Measurements from ENCODE around the gene SERPINA5.
"Not testable (repeated sequence)": the region's sequence is repeated elsewhere in the genome, so short reads cannot be mapped to it uniquely, and the experiment has no call there.

Gene SERPINA5

DNA sequence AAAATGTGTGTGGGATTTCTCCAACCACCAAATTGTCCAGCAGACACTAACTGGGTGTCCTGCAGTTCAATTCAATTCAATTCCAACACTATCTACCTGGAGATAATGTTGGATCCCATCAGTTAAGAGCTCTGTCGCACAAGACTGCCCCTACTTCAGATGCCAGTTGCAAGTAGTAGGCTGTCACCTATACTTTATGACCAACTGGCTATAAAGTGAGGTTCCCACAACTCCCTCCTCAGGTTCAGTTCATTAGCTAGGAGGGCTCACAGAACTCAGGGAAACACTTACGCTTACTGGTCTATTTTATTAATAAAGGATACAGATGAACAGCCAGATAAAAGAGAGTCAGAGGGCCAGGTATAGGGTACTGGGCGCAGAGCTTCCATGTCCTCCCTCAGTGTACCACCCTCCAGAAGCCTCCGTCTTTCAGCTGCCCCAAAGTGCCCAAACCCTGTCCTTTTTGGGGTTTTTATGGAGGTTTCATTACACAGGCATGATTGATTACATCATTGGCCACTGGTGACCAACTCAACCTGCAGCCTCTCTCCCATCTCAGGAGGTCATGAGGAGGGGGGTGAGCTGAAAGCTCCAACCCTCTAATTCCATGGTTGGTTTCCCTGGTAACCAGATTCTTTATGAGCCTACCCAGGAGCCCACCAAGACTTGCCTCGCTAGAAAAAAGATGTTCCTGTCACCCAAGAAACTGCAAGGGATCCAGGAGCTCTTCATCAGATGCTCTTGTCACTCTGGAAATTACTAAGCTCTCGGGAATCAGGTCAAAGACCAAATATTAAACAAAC, 7.5 kb upstream of the SERPINA5 start:
- DNase-seq = no peak

DNA sequence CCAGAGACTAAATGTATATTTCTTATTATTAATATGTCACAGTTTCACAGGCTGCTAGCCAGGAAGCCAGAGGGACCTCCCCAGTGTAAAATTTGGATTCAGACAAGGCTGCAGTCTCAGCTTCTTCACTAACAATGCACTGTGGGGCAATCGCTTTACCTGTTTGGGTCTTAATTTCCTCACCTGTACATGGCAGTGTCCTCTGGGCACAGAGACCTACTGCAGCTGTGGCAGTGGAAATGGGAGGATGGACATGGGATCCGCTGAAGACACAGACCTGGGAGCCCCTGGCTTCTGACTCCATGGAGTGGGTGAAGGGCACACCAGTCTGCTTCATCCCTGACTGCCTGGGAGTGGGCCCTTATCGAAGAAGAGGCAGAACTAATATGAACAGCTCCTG, 6.9 kb upstream of the SERPINA5 start:
- no peak for DNase-seq

DNA sequence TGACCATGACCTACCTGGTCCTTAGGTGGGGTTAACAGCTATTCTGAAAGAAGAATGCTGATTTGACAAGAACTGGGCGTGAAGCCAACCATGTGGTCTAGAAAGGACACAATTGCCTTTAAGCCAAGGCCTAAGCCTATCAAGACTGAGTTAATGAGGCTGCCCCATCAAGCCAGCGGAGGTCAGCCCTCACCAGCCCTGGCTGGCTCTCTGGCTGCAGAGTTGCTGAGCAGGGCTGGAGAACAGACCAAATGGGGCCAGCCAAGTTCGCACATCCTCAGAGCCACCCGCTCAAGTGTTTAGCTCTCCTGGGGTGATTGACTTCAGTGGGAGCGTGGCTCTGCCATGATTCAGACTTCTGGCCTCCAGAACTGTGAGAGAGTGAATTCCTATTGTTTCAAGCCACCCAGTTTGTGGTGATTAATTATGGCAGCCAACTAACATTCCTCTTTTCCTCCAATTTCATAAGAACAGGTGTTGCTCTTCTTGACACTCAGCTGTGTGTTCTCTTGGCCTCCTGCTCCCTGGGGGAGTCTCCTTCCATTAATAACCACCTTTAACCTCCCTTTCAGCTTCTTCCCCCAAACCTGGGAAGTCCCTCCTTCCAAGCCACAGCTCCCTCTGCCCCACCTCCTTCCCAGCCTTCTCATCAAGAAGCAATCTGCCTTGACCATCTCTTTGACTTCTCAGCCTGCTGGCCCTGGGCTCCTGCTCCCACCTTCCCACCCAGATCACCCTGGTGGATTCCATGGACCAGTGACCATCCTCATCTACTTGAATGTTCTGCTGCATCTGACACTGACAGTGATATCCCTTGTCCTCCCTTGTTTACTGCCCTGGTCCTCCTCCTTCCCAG, 5.3 kb upstream of the SERPINA5 start:
- peak in 1 of 58 donors; percentile 6 for DNase-seq

DNA sequence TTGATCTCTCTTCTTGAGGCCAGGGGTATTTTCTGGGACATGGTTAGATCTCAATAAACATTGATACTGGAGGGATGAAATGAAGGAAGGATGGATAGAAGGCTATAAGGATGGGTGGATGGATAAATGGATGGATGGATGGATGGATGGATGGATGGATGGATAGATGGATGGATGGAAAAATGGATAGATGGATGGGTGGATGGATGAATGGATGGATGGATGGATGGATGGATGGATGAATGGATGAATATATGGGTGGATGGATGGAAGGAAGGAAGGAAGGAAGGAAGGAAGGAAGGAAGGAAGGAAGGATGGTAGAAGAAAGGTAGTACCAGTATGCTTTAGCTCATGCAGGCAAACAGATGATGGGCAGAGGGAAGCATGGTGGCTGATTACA, 3.8 kb upstream of the SERPINA5 start:
- not testable (repeated sequence) for DNase-seq

GRCh38 chr14:94578712-94579111, 2.5 kb upstream of the SERPINA5 start:
- no peak for DNase-seq

- no peak for DNase-seq
Observed at GRCh38 chr14:94582199-94582750, 1.0 kb downstream of the SERPINA5 start.

DNA sequence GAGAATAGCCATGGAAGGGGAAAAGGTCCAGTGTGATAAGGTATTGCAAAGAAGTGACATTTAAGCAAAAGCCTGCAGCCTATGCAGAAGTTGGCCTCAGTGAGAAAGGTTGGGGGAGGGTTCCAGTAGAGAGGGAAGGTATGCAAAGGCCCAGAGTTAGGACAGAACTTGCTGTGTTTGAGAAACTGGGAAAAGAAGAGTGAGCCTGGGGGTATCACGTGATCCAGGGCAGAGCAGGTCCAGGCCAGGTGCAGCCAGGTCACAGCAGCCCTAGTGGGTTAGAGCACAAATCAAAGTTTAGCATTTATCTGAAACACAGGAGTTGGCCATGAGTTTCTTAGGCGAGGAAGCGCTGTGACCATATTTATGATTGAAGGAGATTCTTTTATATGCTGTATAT, 1.6 kb downstream of the SERPINA5 start:
- no peak for DNase-seq

GRCh38 chr14:94583557-94583956, 2.3 kb downstream of the SERPINA5 start:
- no peak for DNase-seq

DNA sequence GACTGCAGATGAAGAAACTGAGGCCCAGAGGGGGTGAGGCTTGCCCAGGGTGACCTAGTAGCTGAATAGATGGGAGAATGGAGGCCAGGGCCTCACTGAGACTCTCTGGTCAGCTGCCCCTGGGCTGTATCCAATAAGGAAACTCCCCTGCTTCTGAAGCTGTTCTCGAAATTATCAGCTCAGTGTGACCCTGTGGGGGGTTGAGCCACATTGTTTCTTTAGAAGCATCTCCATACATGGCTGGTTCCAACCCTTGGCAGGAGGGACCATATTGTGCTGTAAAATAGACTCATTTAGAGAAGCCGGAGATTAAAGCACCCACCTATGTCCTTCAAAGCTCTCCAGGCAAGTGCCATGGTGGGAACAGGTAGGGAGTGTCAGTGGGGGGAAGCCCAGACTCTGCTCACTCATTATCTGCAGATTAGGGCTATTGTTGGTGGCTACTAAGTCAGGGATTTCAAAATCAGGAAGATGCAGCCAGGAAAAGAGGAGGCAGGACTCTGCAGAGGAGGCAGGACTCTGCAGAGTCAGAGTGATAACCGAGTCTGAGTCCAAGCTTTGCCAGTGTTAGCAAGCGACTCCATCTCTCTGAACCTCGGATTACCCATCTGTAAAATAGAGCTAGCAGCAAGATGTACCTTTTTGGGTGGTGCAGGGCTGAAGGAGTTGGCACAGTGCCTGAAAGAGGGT, 3.5 kb downstream of the SERPINA5 start:
- DNase-seq = no peak

DNA sequence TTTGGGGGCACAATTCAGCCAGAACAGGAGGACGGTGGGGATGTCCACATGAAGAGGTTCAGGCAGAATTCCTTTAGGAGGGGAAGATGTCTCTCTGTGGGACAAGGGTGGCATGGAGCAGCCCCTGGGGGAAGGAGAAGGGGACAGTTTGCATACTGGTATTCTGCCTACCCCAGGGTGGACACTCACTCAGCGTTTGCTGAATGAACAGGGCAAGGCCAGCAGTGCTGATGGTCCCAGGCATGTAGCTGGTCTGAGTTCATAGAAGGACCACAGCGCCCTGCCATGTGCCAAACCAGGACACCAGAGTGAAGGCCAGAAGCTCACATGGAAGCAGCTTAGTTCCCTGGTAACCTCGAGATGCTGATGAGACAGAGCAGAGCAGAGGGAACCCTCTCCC, 5.4 kb downstream of the SERPINA5 start:
- no peak for DNase-seq

GRCh38 chr14:94588311-94588710, 7.1 kb downstream of the SERPINA5 start:
- DNase-seq = no peak

- no peak for DNase-seq
Observed at GRCh38 chr14:94591073-94591472, 9.8 kb downstream of the SERPINA5 start.

- no peak for DNase-seq
Observed at GRCh38 chr14:94591871-94592270, 10.6 kb downstream of the SERPINA5 start.

DNA sequence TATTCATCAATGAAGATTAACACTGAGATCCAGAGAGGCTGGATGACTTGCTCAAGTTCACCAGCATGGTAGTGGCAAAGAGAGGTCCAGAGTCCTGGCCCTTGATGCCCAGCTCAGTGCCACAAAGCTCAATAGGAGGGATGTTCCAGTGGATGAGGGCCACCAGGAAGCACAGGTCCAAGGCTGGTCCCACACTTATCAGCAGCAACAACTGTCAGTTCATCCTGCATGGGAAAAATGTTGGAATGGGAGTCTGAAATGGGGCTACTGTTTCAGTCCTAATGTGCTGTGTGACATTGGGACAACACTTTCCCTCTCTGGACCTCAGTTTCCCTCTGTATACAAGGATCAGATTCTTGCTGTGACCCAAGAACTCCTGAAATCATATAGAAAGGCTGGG, 11.2 kb downstream of the SERPINA5 start:
- no peak for DNase-seq

GRCh38 chr14:94593376-94593748, 12.1 kb downstream of the SERPINA5 start:
- DNase-seq = no peak

- DNase-seq = no peak
Observed at GRCh38 chr14:94593749-94594431, 12.7 kb downstream of the SERPINA5 start.

DNA sequence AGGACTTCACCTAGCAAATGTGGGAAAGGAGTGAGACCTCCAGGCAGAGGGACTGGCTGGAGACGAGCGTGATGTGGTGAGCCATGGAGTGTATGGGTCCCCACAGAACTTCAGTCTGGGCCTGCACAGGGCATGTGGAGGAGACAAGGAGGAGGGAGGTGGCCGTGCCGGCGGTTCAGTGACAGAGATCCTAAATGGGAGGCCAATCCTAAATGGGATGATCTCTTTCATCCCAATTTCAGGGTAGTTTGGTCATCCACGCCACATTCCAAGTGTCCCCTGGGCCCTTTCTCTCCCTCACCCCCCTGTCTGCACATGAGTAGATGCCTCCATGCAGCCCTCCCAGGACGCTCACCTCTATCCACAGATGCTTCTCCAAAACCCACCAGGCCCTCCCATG, 13.2 kb downstream of the SERPINA5 start:
- DNase-seq = no peak

- DNase-seq = no peak
Observed at GRCh38 chr14:94595912-94596311, 14.7 kb downstream of the SERPINA5 start.

- DNase-seq = no peak
Observed at GRCh38 chr14:94596361-94596760, 15.1 kb downstream of the SERPINA5 start.

- DNase-seq = no peak
Observed at GRCh38 chr14:94597788-94598187, 16.6 kb downstream of the SERPINA5 start.

DNA sequence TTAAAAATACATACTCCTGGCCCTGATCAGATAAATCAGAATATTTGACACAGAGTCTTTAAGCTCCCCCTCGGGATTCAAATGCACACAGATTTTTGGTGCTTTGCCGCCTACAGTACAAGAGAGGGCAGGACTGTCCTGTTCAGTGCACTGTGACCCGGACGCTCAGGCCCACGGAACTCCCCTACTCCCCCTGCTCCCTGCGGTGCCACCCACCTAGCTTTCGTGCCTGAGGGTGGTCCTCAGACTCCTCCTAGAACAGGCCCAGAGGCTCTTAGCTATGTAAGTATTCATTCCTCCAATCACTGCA, 17.2 kb downstream of the SERPINA5 start:
- no peak for DNase-seq

Data from anterior cingulate cortex (tissue), 58 donors.